ENCODE results near the gene IL32. TPM values are rescaled to one million over a fixed set of nuclear protein-coding genes. Genes with fewer than 3 reads are reported as not detected.

The IL32 gene
- polyA plus RNA-seq, 1 donor from 2014 or later: not detected

- Histone ChIP-seq H3K79me2 (replicated peaks; ENCODE audit: insufficient read depth, low read length) (peaks cover 21% of the 10 kb centered on the region), H4K20me1 (ENCODE audit: insufficient read depth) (no peaks in the 10 kb centered on the region), H3K9me2 (ENCODE audit: insufficient read depth, low read length) (no peaks in the 10 kb centered on the region), H3K4me3 (ENCODE audit: low read length) (peak overlapping the region; percentile 72), H3K27ac (ENCODE audit: low read length) (no peak overlapping the region), H3F3A (ENCODE audit: insufficient read depth, low read length, poor library complexity, severe bottlenecking) (no peaks in the 10 kb centered on the region), H2AFZ (ENCODE audit: low read depth, low read length) (no peak overlapping the region), H3K9me3 (ENCODE audit: low read length) (no peaks in the 10 kb centered on the region), H3K36me3 (ENCODE audit: insufficient read depth, low read length) (no peaks in the 10 kb centered on the region), H3K27me3 (ENCODE audit: insufficient read depth, low read depth, low read length) (no peaks in the 10 kb centered on the region), H3K9ac (ENCODE audit: low read length) (peak overlapping the region; percentile 77), H3K4me2 (ENCODE audit: low read length) (peak overlapping the region; percentile 89)
- no peak for TF ChIP-seq REST (IDR thresholded peaks at IDR 0.05; ENCODE audit: borderline replicate concordance)
- TF ChIP-seq CTCF (IDR thresholded peaks at IDR 0.05; ENCODE audit: poor library complexity, severe bottlenecking): no peak
- TF ChIP-seq SMC3 (conservative IDR thresholded peaks at IDR 0.05; ENCODE audit: poor library complexity): no peak
- TF ChIP-seq EP300 (conservative IDR thresholded peaks at IDR 0.05; ENCODE audit: poor library complexity, severe bottlenecking): no peak
- no peak for TF ChIP-seq EZH2 (IDR thresholded peaks at IDR 0.05; ENCODE audit: borderline replicate concordance, insufficient read depth, low read length, poor library complexity, severe bottlenecking)
Observed at GRCh38 chr16:3113765-3114479, 48.5 kb downstream of the IL32 start.

- TF ChIP-seq EP300 (conservative IDR thresholded peaks at IDR 0.05; ENCODE audit: poor library complexity, severe bottlenecking): no peak
- Histone ChIP-seq H3K9me3 (ENCODE audit: low read length) (no peaks in the 10 kb centered on the region), H3K36me3 (ENCODE audit: insufficient read depth, low read length) (no peaks in the 10 kb centered on the region), H3K79me2 (replicated peaks; ENCODE audit: insufficient read depth, low read length) (peaks cover 21% of the 10 kb centered on the region), H2AFZ (ENCODE audit: low read depth, low read length) (no peak overlapping the region), H3K9ac (ENCODE audit: low read length) (no peak overlapping the region), H3K4me3 (ENCODE audit: low read length) (peak overlapping the region; percentile 72), H3K27me3 (ENCODE audit: insufficient read depth, low read depth, low read length) (no peaks in the 10 kb centered on the region), H3K27ac (ENCODE audit: low read length) (no peak overlapping the region), H3K9me2 (ENCODE audit: insufficient read depth, low read length) (no peaks in the 10 kb centered on the region), H4K20me1 (ENCODE audit: insufficient read depth) (no peaks in the 10 kb centered on the region), H3F3A (ENCODE audit: insufficient read depth, low read length, poor library complexity, severe bottlenecking) (no peaks in the 10 kb centered on the region), H3K4me2 (ENCODE audit: low read length) (no peak overlapping the region)
Observed at GRCh38 chr16:3115003-3115402, 49.6 kb downstream of the IL32 start.

- Histone ChIP-seq H3K36me3 (ENCODE audit: insufficient read depth, low read length) (no peaks in the 10 kb centered on the region), H3K27ac (ENCODE audit: low read length) (no peak overlapping the region), H3K9me2 (ENCODE audit: insufficient read depth, low read length) (no peaks in the 10 kb centered on the region), H3K9me3 (ENCODE audit: low read length) (no peaks in the 10 kb centered on the region), H3K27me3 (ENCODE audit: insufficient read depth, low read depth, low read length) (no peaks in the 10 kb centered on the region), H3K79me2 (replicated peaks; ENCODE audit: insufficient read depth, low read length) (peaks cover 21% of the 10 kb centered on the region), H3F3A (ENCODE audit: insufficient read depth, low read length, poor library complexity, severe bottlenecking) (no peaks in the 10 kb centered on the region), H4K20me1 (ENCODE audit: insufficient read depth) (no peaks in the 10 kb centered on the region), H3K4me3 (ENCODE audit: low read length) (no peak overlapping the region), H3K9ac (ENCODE audit: low read length) (no peak overlapping the region), H3K4me2 (ENCODE audit: low read length) (no peak overlapping the region), H2AFZ (ENCODE audit: low read depth, low read length) (no peak overlapping the region)
- TF ChIP-seq POLR2AphosphoS5 (IDR thresholded peaks at IDR 0.05): no peak
- TF ChIP-seq EZH2 (IDR thresholded peaks at IDR 0.05; ENCODE audit: borderline replicate concordance, insufficient read depth, low read length, poor library complexity, severe bottlenecking): no peak
- TF ChIP-seq SMC3 (conservative IDR thresholded peaks at IDR 0.05; ENCODE audit: poor library complexity): no peak
- TF ChIP-seq REST (IDR thresholded peaks at IDR 0.05; ENCODE audit: borderline replicate concordance): no peak
- no peak for TF ChIP-seq MXI1 (conservative IDR thresholded peaks at IDR 0.05; ENCODE audit: poor library complexity, severe bottlenecking)
- no peak for TF ChIP-seq EP300 (conservative IDR thresholded peaks at IDR 0.05; ENCODE audit: poor library complexity, severe bottlenecking)
- TF ChIP-seq RAD21 (conservative IDR thresholded peaks at IDR 0.05): no peak
- TF ChIP-seq TAF1 (IDR thresholded peaks at IDR 0.05; ENCODE audit: low read depth): no peak
- TF ChIP-seq CTCF (IDR thresholded peaks at IDR 0.05; ENCODE audit: poor library complexity, severe bottlenecking): no peak
Observed at GRCh38 chr16:3115561-3115960, 50.1 kb downstream of the IL32 start.
